Adrenal gland (tissue), 12 donors: ENCODE measurements around the gene LAMA2. TPM values are rescaled to one million over a fixed set of nuclear protein-coding genes. Genes with fewer than 3 reads are reported as not detected.

Experiments
- DNase-seq, 7 donors: peaks; one replicate each; pipeline ENCODE4 v3.0.0-alpha.2; 2019 to 2020
- H3K27ac ChIP-seq, 5 donors: fragments of 200-600 bp; sonication (generic) in 4 of 5; 1 replicate in 3 of 5; 2 replicates in 2 of 5; pipeline versions ENCODE4 v1.5.1 to v1.8.0; 2016 to 2020; ENCODE audit warnings: mild to moderate bottlenecking in 1 of 5
- H3K27me3 ChIP-seq: fragments of 200-600 bp; 2 replicates; pipeline ENCODE4 v1.8.0; 2021
- H3K36me3 ChIP-seq, 2 donors: fragments of 200-600 bp; replicated peaks in 1 of 2; 1 replicate in 1 of 2; 2 replicates in 1 of 2; pipeline versions ENCODE4 v1.5.1 to v1.8.0; 2018 to 2022
- H3K4me1 ChIP-seq, 2 donors: fragments of 200-600 bp; replicated peaks in 1 of 2; 1 replicate in 1 of 2; 2 replicates in 1 of 2; pipeline versions ENCODE4 v1.5.1 to v1.8.0; 2018 to 2021
- H3K4me3 ChIP-seq, 4 donors: fragments of 200-600 bp; sonication (generic) in 3 of 4; one replicate each; pipeline ENCODE4 v1.5.1; 2016 to 2018
- H3K9me3 ChIP-seq, 3 donors: fragments of 200-600 bp; sonication (generic) in 1 of 3; replicated peaks in 1 of 3; 1 replicate in 2 of 3; 2 replicates in 1 of 3; pipeline versions ENCODE4 v1.5.1 to v1.8.0; 2016 to 2021
- POLR2A ChIP-seq, 2 donors: fragments of 450-650 bp; IDR thresholded peaks; one replicate each; pipeline ENCODE4 v1.6.1; 2017; ENCODE audit warnings: antibody characterized with exemption in 2 of 2, mild to moderate bottlenecking in 2 of 2, moderate library complexity in 1 of 2
- WGBS, 4 donors: extraction: QIAGEN DNeasy Blood & Tissue Kit in 2 of 4; methylation state at CpG; one replicate each; pipeline versions ENCODE4 v1.1.5 to v1.1.7; 2013 to 2017; 5-methylcytosine and 5-hydroxymethylcytosine counted together
- intact Hi-C, 2 donors: fragments of 100-400 bp; cut with DNase I; formaldehyde crosslinking; loops; one replicate each; pipeline versions ENCODE4 v1.14.1 to v1.15.0; 2022 to 2023
- polyA plus RNA-seq, 3 donors: library from polyadenylated mRNA; stranded (reverse); fragments of 200-250 nt in 2 of 3; fragments of 350-450 nt in 1 of 3; fragmentation: Illumina TruSeq in 1 of 3; extraction: RNeasy Lipid Tissue Mini Kit (QIAGEN cat#74804) in 1 of 3; gene quantifications; one replicate each; pipeline ENCODE4 v1.2.3, GENCODE V29; 2013 to 2014
- total RNA-seq, 9 donors: library from RNA; depleted of rRNA in 4 of 9; stranded (reverse); fragments of >200 nt in 4 of 9; fragments of 120-200 nt in 1 of 9; fragmentation: NEBNext Ultra II Directional in 1 of 9; extraction: Animal tissue kit (Norgen Biotek cat#: 25700) in 1 of 9; gene quantifications; one replicate each; pipeline versions ENCODE4 v1.1.0 to v1.2.4, GENCODE V29; 2013 to 2023
- TF ChIP-seq, protein P1 (sequence below), 6 experiments: fragments of 450-650 bp in 4 of 6; fragments of 200-600 bp in 2 of 6; sonication (generic) in 1 of 6; IDR thresholded peaks; 1 replicate in 5 of 6; 2 replicates in 1 of 6; pipeline versions ENCODE4 v1.5.1 to v1.8.0; 2016 to 2021; ENCODE audit warnings: antibody characterized with exemption in 6 of 6, mild to moderate bottlenecking in 2 of 6, moderate library complexity in 1 of 6
- donor health status: healthy with polysubstance abuse.
- donor health status: Bipolar disorder and iron deficiency.
- donor health status: DM: yes; HTN: yes; CAD: no.
- donor health status: DM: no; HTN: no; CAD: no.
- donor health status: DM: no; HTN: no; CAD: no.
- donor health status: DM: yes; HTN: yes; CAD: no.

The LAMA2 gene
- total and polyA plus RNA-seq, 12 donors = 5.8 to 105 (median 38.9) TPM

DNA sequence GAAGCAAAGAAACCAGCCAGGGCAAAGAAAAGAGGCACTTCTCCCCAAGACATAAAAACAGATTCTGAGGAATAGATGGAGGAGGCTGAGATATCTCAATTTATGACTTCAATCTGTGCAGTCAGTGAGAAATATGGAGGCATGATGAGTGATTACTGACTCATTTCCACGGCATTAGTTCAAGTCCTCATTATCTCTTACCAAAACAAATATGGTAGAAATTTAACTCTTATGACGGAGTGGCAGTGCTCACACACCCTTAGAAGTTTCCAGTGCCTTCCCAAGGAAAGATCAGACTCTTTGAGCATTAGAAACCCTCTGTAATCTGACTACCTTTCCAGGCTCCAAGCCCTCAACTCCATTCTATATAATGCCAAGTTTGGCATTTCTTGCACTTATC lies 463.0 kb downstream of the LAMA2 start:
- Histone ChIP-seq H3K27ac (no peak overlapping the region), H3K4me1 (no peaks in the 10 kb centered on the region), H3K36me3 (no peaks in the 10 kb centered on the region), H3K4me3 (no peak overlapping the region), H3K9me3 (no peaks in the 10 kb centered on the region), H3K27me3 (no peaks in the 10 kb centered on the region)
- no peak for DNase-seq
- intact Hi-C loops = no loop called here
- WGBS, 4 donors = 29 to 77% (median 65%) methylated on average over 2 of the region's 2 CpGs
- no peak for TF ChIP-seq POLR2A (IDR thresholded peaks at IDR 0.05)
- TF ChIP-seq, protein P1, sequence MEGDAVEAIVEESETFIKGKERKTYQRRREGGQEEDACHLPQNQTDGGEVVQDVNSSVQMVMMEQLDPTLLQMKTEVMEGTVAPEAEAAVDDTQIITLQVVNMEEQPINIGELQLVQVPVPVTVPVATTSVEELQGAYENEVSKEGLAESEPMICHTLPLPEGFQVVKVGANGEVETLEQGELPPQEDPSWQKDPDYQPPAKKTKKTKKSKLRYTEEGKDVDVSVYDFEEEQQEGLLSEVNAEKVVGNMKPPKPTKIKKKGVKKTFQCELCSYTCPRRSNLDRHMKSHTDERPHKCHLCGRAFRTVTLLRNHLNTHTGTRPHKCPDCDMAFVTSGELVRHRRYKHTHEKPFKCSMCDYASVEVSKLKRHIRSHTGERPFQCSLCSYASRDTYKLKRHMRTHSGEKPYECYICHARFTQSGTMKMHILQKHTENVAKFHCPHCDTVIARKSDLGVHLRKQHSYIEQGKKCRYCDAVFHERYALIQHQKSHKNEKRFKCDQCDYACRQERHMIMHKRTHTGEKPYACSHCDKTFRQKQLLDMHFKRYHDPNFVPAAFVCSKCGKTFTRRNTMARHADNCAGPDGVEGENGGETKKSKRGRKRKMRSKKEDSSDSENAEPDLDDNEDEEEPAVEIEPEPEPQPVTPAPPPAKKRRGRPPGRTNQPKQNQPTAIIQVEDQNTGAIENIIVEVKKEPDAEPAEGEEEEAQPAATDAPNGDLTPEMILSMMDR (IDR thresholded peaks at IDR 0.05) = no peak

- 82 to 93% (median 86%) methylated on average over 2 of the region's 2 CpGs for WGBS, 4 donors
- H3K9me3 ChIP-seq = no peaks in the 10 kb centered on the region
- H3K36me3 ChIP-seq = no peaks in the 10 kb centered on the region
- H3K27ac ChIP-seq = no peak overlapping the region
- intact Hi-C loops = no loop called here
- no peaks in the 10 kb centered on the region for H3K27me3 ChIP-seq
- no peak overlapping the region for H3K4me3 ChIP-seq
- H3K4me1 ChIP-seq = no peaks in the 10 kb centered on the region
- no peak for DNase-seq
- TF ChIP-seq, protein P1 (IDR thresholded peaks at IDR 0.05) = no peak
- no peak for TF ChIP-seq POLR2A (IDR thresholded peaks at IDR 0.05)
Measured at GRCh38 chr6:129346964-129347363, 464.0 kb downstream of the LAMA2 start.

- intact Hi-C loops = no loop called here
- no peaks in the 10 kb centered on the region for H3K36me3 ChIP-seq
- DNase-seq = no peak
- no peak overlapping the region for H3K27ac ChIP-seq
- no peaks in the 10 kb centered on the region for H3K4me1 ChIP-seq
- no peaks in the 10 kb centered on the region for H3K27me3 ChIP-seq
- TF ChIP-seq, protein P1 (IDR thresholded peaks at IDR 0.05) = no peak
- no peak for TF ChIP-seq POLR2A (IDR thresholded peaks at IDR 0.05)
- 89 to 94% (median 91%) methylated on average over 2 of the region's 2 CpGs; no CpG with 5 or more reads in 1 of the 4 donors for WGBS, 4 donors
- H3K4me3 ChIP-seq = no peak overlapping the region
- H3K9me3 ChIP-seq = no peaks in the 10 kb centered on the region
Measured at GRCh38 chr6:129350278-129350677, 467.3 kb downstream of the LAMA2 start.

DNA sequence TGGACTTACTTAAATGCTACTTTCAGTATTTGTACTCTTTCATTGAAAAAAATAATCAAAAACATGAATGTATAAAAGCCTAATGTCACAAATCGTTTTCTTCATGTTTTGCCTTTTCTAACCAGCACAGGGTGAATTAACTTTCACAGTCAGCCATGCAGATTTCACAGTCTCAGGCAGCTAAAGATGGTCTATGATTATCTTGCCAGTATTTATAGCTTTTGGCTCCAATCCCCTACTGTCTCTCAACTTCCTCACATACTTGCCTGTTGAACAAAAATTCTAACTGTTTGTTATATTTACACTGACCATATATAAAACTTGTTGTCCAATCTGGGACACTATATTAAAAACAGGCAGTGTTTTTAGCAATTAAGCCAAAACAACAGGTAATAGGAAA lies 468.9 kb downstream of the LAMA2 start:
- Histone ChIP-seq H3K9me3 (no peaks in the 10 kb centered on the region), H3K4me1 (no peaks in the 10 kb centered on the region)
- no peak for DNase-seq

More for the DNA sequence above, 468.9 kb downstream of the LAMA2 start:
- TF ChIP-seq, protein P1 (IDR thresholded peaks at IDR 0.05) = no peak
- no peak for TF ChIP-seq POLR2A (IDR thresholded peaks at IDR 0.05)
- WGBS, 4 donors = 30 to 45% (median 36%) methylated on average over 1 of the region's 1 CpG
- Histone ChIP-seq H3K27me3 (no peaks in the 10 kb centered on the region), H3K36me3 (no peaks in the 10 kb centered on the region), H3K27ac (no peak overlapping the region), H3K4me3 (no peak overlapping the region)
- intact Hi-C loops = no loop called here
